Measurements from ENCODE around the gene KRT80. TPM values are rescaled to one million over a fixed set of nuclear protein-coding genes. Genes with fewer than 3 reads are reported as not detected.

The KRT80 gene
- total RNA-seq, 3 donors from 2014 or later (not counting 1 experiment from before 2014, with no cell fraction given), result not detected

- Histone ChIP-seq H3K4me3 (ENCODE audit: low read length) (no peak overlapping the region), H3K4me1 (ENCODE audit: control insufficient read depth, insufficient read depth, low read length) (no peaks in the 10 kb centered on the region), H3K27ac (ENCODE audit: low read length) (no peak overlapping the region), H3K36me3 (ENCODE audit: control insufficient read depth, insufficient read depth, low read length) (no peaks in the 10 kb centered on the region), H3K27me3 (ENCODE audit: control insufficient read depth, insufficient read depth, low read length) (no peaks in the 10 kb centered on the region), H3K9me3 (ENCODE audit: control insufficient read depth, insufficient read depth, low read length) (no peaks in the 10 kb centered on the region)
- Mint-ChIP-seq H3K4me3 (no peak overlapping the region), H3K4me1 (no peaks in the 10 kb centered on the region), H3K27ac (no peak overlapping the region), H3K9me3 (no peaks in the 10 kb centered on the region), H3K36me3 (no peaks in the 10 kb centered on the region), H3K27me3 (ENCODE audit: low read depth in 2 of 2) (peaks cover 0 to 7% of the 10 kb centered on the region in 2 donors)
- DNase-seq (no peak), ATAC-seq (no peak)
- TF ChIP-seq, protein P1, sequence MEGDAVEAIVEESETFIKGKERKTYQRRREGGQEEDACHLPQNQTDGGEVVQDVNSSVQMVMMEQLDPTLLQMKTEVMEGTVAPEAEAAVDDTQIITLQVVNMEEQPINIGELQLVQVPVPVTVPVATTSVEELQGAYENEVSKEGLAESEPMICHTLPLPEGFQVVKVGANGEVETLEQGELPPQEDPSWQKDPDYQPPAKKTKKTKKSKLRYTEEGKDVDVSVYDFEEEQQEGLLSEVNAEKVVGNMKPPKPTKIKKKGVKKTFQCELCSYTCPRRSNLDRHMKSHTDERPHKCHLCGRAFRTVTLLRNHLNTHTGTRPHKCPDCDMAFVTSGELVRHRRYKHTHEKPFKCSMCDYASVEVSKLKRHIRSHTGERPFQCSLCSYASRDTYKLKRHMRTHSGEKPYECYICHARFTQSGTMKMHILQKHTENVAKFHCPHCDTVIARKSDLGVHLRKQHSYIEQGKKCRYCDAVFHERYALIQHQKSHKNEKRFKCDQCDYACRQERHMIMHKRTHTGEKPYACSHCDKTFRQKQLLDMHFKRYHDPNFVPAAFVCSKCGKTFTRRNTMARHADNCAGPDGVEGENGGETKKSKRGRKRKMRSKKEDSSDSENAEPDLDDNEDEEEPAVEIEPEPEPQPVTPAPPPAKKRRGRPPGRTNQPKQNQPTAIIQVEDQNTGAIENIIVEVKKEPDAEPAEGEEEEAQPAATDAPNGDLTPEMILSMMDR (IDR thresholded peaks at IDR 0.05), result no peak
- intact Hi-C loops (cut with micrococcal nuclease), result no loop called here
- WGBS (ENCODE audit: insufficient coverage), result 71% methylated on average over 6 of the region's 6 CpGs
These were observed 10.7 kb downstream of the KRT80 start for GRCh38 chr12:52180971-52181628.

GRCh38 chr12:52179396-52179973 lies 12.3 kb downstream of the KRT80 start:
- no peaks in the 10 kb centered on the region for H3K27me3 ChIP-seq (ENCODE audit: control insufficient read depth, insufficient read depth, low read length)
- H3K36me3 Mint-ChIP-seq, result no peaks in the 10 kb centered on the region
- no peaks in the 10 kb centered on the region for H3K36me3 ChIP-seq (ENCODE audit: control insufficient read depth, insufficient read depth, low read length)
- 59% methylated on average over 6 of the region's 6 CpGs for WGBS (ENCODE audit: insufficient coverage)
- no peak overlapping the region for H3K27ac Mint-ChIP-seq
- DNase-seq (no peak), ATAC-seq (no peak)
- intact Hi-C loops (cut with micrococcal nuclease), result no loop called here
- H3K9me3 Mint-ChIP-seq, result no peaks in the 10 kb centered on the region
- H3K27me3 Mint-ChIP-seq (ENCODE audit: low read depth in 2 of 2), result peaks cover 0 to 10% of the 10 kb centered on the region in 2 donors
- H3K4me1 ChIP-seq (ENCODE audit: control insufficient read depth, insufficient read depth, low read length), result no peaks in the 10 kb centered on the region
- no peaks in the 10 kb centered on the region for H3K9me3 ChIP-seq (ENCODE audit: control insufficient read depth, insufficient read depth, low read length)
- H3K27ac ChIP-seq (ENCODE audit: low read length), result no peak overlapping the region
- TF ChIP-seq, protein P1 (IDR thresholded peaks at IDR 0.05), result no peak
- H3K4me3 ChIP-seq (ENCODE audit: low read length), result no peak overlapping the region
- H3K4me3 Mint-ChIP-seq, result no peak overlapping the region
- H3K4me1 Mint-ChIP-seq, result no peaks in the 10 kb centered on the region

DNA sequence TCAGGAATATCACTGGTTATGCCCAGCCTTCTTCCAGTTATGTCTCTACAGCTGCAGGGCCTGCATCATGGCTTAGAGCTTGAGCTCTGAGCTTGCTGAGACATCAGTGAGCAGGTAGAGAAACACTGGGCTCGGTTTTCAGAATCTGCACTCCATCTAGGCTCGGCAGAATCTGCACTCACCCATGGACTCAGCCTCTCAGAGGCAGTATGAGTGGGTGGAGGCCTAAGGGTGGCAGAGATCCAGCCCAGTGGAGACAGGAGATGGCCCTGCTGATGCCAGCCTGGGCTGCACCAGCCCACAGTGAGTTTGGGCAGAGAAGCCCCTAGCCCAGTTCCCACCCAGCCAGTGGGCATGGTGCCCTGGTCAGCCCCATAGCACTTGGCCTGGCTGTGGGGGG lies 12.8 kb downstream of the KRT80 start:
- TF ChIP-seq, protein P1 (IDR thresholded peaks at IDR 0.05), result no peak
- no peak for DNase-seq
- Histone ChIP-seq H3K9me3 (ENCODE audit: control insufficient read depth, insufficient read depth, low read length) (no peaks in the 10 kb centered on the region), H3K27ac (ENCODE audit: low read length) (no peak overlapping the region), H3K36me3 (ENCODE audit: control insufficient read depth, insufficient read depth, low read length) (no peaks in the 10 kb centered on the region), H3K4me1 (ENCODE audit: control insufficient read depth, insufficient read depth, low read length) (no peaks in the 10 kb centered on the region), H3K27me3 (ENCODE audit: control insufficient read depth, insufficient read depth, low read length) (no peaks in the 10 kb centered on the region), H3K4me3 (ENCODE audit: low read length) (no peak overlapping the region)
- no peaks in the 10 kb centered on the region for H3K4me1 Mint-ChIP-seq
- peaks cover 0 to 10% of the 10 kb centered on the region in 2 donors for H3K27me3 Mint-ChIP-seq (ENCODE audit: low read depth in 2 of 2)
- no peaks in the 10 kb centered on the region for H3K9me3 Mint-ChIP-seq
- H3K27ac Mint-ChIP-seq, result no peak overlapping the region
- intact Hi-C loops (cut with micrococcal nuclease), result no loop called here
- 68% methylated on average over 2 of the region's 2 CpGs for WGBS (ENCODE audit: insufficient coverage)
- no peaks in the 10 kb centered on the region for H3K36me3 Mint-ChIP-seq
- no peak overlapping the region for H3K4me3 Mint-ChIP-seq
- ATAC-seq, result no peak

All from natural killer cell (primary cell).